ENCODE measurements around the gene ZNF619.

The ZNF619 gene

DNA sequence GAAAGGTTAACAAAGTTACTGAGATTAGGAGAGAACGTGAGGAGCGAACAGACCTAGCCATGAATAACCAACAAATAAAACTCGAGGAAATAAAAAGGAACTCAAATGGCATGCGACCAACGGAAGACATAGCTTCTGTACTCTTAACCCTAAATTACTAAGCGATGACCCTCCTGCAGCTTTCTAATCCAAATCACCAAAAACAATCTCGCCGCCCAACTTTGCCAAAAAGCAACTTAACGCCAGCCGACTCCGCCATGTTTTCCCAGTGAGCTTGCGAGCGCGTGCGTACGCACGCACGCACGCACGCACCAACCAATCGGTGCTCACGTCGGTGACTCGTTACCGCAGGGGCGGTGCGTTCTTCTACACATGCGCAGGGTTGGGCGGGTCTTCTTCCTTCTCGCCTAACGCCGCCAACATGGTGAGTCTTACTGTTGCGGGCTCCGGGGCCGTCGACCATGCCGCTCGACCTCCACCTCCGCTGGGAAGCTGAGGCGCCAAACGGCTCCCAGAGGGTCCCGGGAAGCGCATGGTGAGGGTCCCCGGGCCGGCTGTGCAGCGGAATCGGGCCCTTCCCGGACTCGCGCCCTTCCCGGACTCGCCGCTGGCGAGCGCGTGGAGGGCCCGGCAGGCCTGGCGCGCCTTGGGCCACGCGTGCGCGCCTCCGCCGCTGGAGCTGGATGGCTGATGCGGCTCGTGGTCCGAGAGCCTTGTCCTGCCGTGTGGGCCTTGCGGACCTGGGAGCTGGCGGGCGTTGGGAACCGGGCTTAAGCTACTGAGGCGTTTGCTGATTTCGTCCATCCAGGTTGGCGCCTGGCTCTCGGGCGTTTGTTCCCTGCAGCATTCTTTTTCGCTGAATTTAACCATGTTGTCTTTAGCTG lies 19.7 kb upstream of the ZNF619 start, which contains the start of gene RPL14:
RPL14 (plus strand) TSS at position 400 of the 884 bp plus-strand sequence; CDS start at position 533, 133 bp downstream.
- TF ChIP-seq GATA3 (IDR thresholded peaks at IDR 0.05; ENCODE audit: low read depth, low read length) (no peak), GATA2 (IDR thresholded peaks at IDR 0.05; ENCODE audit: low read depth, low read length) (peak; percentile 8)

DNA sequence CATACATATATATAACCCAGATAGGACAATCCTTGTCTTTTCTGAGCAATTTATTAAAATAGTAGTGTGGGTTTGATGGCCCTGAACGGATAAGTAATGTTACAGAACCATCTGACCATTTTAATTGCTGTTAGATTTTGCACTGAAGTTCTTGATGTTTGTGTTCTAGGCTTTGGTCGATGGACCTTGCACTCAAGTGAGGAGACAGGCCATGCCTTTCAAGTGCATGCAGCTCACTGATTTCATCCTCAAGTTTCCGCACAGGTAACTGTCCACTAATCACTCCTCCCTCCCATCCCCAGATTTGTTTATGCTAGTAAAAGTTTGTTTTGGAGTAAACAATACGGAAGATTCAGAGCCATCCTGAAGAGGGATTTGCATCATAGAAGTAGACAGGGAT lies 18.4 kb upstream of the ZNF619 start:
- no peak for TF ChIP-seq GATA3 (IDR thresholded peaks at IDR 0.05; ENCODE audit: low read depth, low read length)
- no peak for TF ChIP-seq GATA2 (IDR thresholded peaks at IDR 0.05; ENCODE audit: low read depth, low read length)

DNA sequence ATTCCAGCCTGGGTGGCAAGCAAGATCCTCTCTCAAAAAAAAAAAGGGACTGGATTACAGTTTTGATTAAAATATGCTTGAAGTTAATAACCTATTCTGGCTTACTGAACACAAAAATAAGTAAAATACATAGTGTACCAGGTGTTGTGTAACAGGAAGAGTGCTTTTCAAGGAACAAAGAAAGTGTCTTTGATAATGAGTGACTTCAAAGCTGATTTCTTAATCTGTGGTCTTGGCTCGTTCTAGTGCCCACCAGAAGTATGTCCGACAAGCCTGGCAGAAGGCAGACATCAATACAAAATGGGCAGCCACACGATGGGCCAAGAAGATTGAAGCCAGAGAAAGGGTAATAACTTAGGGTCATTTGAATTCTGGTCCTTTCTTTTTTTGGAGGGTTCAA lies 15.8 kb upstream of the ZNF619 start:
- no peak for TF ChIP-seq GATA2 (IDR thresholded peaks at IDR 0.05; ENCODE audit: low read depth, low read length)
- TF ChIP-seq GATA3 (IDR thresholded peaks at IDR 0.05; ENCODE audit: low read depth, low read length): no peak

DNA sequence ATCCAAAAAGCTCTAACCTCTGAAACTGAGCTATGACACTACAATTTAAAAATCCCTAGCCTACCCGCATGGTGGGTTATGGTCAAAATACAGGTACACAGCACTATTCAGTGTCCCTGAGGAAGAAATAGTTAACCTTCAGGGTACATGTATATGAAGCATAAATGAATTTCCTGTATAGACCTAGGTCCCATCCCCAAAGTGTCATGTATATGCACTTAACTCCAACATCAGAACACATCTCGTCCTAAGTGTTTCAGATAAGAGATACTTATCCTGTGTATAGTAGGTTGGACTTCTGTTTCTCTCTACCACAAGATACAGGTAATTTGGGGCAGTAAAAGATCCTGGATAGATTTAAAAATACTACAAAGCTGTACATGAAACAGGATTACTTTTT lies 13.3 kb upstream of the ZNF619 start:
- TF ChIP-seq GATA3 (IDR thresholded peaks at IDR 0.05; ENCODE audit: low read depth, low read length) (no peak), GATA2 (IDR thresholded peaks at IDR 0.05; ENCODE audit: low read depth, low read length) (no peak)

DNA sequence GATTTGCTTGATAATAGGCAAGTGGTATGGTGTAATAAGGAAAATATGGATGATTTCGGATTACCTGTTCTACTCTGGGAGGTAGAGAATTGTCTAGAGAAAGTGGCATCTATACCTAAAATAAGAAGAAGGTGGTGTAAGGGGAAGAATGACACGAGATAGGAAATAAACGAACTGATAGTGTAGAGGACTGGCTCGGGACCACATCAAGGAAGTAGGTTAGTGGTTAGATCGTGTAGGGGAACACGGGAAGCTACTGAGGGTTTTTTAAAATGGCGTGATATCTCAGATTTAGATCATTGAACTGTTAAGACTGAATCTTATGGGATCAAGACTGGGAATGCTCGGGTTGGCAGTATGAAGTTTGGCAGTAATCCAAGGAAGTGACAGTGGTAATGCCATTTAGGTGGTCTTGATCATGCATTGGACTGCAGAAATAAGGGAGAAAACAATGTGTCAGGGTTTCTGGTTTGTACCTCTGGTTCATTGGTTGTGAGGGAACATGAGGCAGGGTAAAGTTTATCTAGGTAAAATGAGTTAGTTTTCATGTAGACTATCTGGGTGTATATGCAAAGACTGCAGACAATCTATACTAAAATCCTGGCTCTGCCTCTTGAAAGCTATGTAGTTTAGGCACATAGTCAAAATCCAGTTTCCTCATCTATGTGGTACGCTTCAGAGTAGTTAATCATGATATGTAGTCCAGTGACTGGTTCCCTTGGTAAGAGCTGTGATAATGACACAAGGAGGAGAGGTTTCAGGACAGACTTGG lies 12.4 kb upstream of the ZNF619 start:
- TF ChIP-seq GATA2 (IDR thresholded peaks at IDR 0.05; ENCODE audit: low read depth, low read length): no peak

DNA sequence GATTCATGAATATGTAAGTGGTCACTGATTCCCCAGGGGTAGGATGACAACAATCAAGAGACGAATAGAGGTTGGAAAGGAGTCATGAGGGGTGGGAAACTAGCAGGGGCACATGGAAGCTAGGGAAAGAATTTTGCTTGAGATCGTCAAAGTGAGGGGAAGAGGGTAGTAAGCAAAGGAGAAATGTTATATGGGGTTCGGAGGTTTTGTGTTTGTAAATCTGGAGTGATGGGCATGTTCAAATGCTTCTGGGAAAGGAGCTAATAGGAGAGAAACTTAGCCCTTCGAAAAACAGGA lies 11.9 kb upstream of the ZNF619 start:
- no peak for TF ChIP-seq GATA3 (IDR thresholded peaks at IDR 0.05; ENCODE audit: low read depth, low read length)
- TF ChIP-seq GATA2 (IDR thresholded peaks at IDR 0.05; ENCODE audit: low read depth, low read length): no peak

DNA sequence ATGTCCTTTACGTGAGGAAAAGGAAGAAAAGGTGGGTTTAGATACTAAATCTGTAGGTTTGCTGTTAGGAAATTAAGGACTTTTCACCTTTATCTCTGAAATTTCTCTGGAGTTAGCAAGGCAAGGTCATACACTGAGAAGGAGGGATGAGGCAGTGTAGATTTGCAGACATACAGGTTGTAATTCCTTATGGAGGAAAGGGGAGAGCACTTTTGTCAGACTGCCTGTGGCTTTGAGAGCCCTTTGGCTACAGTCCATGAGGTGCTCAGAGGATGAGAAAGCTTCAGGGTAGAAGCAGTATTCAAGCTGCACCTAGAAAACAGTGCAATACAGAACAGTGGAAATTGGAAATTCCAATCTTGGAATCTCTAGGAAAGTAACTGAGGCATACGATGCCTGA lies 11.5 kb upstream of the ZNF619 start:
- no peak for TF ChIP-seq GATA2 (IDR thresholded peaks at IDR 0.05; ENCODE audit: low read depth, low read length)
- TF ChIP-seq GATA3 (IDR thresholded peaks at IDR 0.05; ENCODE audit: low read depth, low read length): no peak

DNA sequence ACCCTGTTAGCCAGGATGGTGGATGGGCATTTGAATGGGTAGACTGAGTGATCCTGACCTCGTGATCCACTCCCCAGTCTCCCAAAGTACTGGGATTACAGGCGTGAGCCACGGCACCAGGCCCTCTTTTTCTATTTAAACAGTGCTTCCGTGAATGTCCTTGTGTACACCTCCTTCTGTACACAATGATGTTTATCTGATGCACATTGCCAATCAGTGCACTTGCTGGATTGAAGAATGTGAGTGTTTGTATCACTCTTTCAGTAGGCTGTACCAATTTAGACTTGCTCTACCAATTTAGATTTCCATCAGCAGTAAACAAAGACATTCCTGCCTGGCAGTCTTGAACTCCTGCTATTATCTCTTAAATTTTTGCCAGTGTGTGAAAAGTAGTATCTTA lies 8.9 kb upstream of the ZNF619 start:
- TF ChIP-seq GATA3 (IDR thresholded peaks at IDR 0.05; ENCODE audit: low read depth, low read length) (no peak), GATA2 (IDR thresholded peaks at IDR 0.05; ENCODE audit: low read depth, low read length) (no peak)

DNA sequence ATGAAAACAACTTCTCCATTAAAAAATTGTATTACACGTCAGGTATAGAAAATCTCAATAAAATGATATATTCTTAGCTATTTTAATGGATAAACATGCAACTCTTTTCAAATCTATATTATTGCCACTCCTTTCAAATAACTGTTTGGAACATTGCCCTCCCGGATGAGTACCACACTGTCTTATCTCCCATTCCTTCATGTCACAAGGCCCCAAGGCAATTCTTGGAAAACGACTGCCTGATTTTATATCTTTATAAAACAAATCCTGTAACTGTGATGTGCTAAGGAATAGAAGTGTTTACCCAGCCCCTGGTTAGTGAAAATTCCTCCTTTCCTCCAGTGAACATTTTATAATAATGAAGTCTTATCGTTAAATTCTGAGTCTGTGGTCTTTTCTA lies 6.2 kb upstream of the ZNF619 start:
- TF ChIP-seq GATA2 (IDR thresholded peaks at IDR 0.05; ENCODE audit: low read depth, low read length) (no peak), GATA3 (IDR thresholded peaks at IDR 0.05; ENCODE audit: low read depth, low read length) (no peak)

DNA sequence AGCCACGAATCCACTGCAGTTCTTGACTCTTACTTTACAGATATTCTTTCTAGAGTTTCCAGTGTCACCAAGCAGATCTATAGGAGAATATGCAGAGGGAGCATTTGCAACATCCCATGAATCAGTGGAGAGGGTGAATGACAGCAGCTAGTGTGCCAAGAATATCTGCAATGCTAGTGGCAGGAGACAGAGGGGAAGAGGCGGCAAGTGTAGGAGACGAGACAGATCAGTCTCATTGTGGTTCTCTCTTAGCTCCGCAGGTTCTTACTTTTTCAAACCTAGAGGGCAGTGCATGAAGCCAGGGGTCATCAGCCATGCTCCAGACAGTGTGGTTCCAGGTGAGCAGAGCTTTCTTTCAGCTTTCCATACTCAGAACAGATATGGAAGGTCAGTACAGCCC lies 744 bp downstream of the ZNF619 start:
- TF ChIP-seq GATA2 (IDR thresholded peaks at IDR 0.05; ENCODE audit: low read depth, low read length) (no peak), GATA3 (IDR thresholded peaks at IDR 0.05; ENCODE audit: low read depth, low read length) (no peak)

DNA sequence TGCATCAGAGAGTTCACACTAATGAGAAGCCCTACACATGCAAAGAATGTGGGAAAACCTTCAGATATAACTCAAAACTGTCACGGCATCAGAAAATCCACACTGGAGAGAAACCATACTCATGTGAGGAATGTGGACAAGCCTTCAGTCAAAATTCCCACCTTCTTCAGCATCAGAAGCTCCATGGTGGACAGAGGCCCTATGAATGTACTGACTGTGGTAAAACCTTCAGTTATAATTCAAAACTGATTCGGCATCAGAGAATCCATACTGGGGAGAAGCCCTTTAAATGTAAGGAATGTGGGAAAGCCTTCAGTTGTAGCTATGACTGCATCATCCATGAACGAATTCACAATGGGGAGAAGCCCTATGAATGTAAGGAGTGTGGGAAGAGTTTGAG lies 10.2 kb downstream of the ZNF619 start:
- no peak for TF ChIP-seq GATA3 (IDR thresholded peaks at IDR 0.05; ENCODE audit: low read depth, low read length)
- no peak for TF ChIP-seq GATA2 (IDR thresholded peaks at IDR 0.05; ENCODE audit: low read depth, low read length)

DNA sequence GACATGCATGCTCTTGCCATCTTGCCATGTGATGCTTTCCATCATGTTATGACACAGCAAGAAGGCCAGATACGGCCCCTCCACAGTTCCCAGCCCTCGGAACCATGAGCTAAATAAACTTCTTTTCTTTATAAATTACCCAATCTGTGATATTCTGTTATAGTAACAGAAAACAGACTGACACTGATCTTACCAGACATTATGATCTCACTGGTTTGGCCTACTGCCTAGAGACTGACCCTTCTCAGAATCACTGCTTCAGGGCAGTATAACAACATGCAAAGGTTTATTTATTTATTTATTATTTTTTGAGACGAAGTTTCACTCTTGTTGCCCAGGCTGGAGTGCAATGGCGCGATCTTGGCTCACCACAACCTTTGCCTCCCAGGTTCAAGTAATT lies 14.0 kb downstream of the ZNF619 start:
- no peak for TF ChIP-seq GATA2 (IDR thresholded peaks at IDR 0.05; ENCODE audit: low read depth, low read length)
- TF ChIP-seq GATA3 (IDR thresholded peaks at IDR 0.05; ENCODE audit: low read depth, low read length): no peak

DNA sequence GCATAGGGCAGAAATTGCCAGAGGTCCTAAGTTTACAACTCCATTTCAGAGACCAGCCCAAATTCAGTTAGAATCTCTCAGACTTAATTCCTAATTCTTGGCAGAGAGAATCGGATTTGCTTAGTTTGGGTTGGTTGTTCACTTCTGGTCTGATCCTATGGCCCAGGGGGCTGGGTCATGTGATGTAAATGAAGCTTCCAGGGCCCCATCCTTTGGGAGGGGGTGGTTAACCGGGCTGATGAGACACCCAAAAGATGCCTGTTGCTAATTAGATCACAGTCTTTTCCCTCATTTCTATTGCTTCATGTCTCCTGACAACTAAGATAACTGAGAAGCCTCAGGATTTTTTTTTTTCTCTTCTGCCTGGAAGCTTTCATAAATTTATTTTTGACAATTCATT lies 17.8 kb downstream of the ZNF619 start:
- no peak for TF ChIP-seq GATA3 (IDR thresholded peaks at IDR 0.05; ENCODE audit: low read depth, low read length)
- no peak for TF ChIP-seq GATA2 (IDR thresholded peaks at IDR 0.05; ENCODE audit: low read depth, low read length)

DNA sequence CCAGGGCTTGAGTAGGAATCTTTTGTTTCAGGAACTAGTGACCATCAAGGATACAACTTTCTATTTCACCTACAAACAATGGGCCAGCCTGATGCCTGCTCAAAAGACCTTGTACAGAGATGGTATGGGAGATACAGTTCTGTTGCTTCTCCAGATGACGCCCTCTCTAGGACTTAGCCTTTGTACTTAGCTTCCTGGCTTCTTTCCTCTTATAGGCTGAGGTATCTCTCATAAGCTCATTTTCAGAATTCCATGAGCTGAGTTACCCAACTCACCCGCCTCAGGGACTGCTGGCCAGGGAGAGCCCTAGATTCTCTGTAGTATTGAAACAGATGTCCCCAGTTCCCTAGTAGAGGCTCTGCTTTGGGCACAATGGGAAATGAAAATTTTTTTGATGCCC lies 20.4 kb downstream of the ZNF619 start:
- TF ChIP-seq GATA2 (IDR thresholded peaks at IDR 0.05; ENCODE audit: low read depth, low read length) (no peak), GATA3 (IDR thresholded peaks at IDR 0.05; ENCODE audit: low read depth, low read length) (no peak)

DNA sequence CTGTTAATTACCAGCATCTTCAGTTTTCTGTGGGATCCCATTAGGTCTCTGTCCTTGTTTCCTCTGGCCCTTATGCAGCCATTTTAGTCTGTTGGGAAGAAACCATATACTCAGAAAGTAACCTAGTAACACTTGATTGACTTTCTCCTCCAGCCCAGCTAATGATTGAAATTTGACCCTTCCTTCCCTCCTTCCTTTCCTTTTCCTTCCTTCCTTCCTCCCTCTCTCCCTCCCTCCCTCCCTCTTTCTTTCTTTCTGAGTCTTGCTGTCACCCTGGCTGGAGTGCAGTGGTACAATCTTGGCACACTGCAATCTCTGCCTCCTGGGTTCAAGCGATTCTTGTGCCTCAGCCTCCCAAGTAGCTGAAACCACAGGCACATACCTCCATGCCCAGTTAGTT lies 23.0 kb downstream of the ZNF619 start:
- TF ChIP-seq GATA2 (IDR thresholded peaks at IDR 0.05; ENCODE audit: low read depth, low read length) (no peak), GATA3 (IDR thresholded peaks at IDR 0.05; ENCODE audit: low read depth, low read length) (no peak)

Data from SH-SY5Y (cell line).